ENCODE data around the gene CSK. TPM values are rescaled to one million over a fixed set of nuclear protein-coding genes. Genes with fewer than 3 reads are reported as not detected.
"Not testable (repeated sequence)": the region's sequence is repeated elsewhere in the genome, so short reads cannot be mapped to it uniquely, and the experiment has no call there.

The CSK gene
- 10 to 100 TPM; 33.1 to 45.2 (median 35.5) TPM for total RNA-seq

DNA sequence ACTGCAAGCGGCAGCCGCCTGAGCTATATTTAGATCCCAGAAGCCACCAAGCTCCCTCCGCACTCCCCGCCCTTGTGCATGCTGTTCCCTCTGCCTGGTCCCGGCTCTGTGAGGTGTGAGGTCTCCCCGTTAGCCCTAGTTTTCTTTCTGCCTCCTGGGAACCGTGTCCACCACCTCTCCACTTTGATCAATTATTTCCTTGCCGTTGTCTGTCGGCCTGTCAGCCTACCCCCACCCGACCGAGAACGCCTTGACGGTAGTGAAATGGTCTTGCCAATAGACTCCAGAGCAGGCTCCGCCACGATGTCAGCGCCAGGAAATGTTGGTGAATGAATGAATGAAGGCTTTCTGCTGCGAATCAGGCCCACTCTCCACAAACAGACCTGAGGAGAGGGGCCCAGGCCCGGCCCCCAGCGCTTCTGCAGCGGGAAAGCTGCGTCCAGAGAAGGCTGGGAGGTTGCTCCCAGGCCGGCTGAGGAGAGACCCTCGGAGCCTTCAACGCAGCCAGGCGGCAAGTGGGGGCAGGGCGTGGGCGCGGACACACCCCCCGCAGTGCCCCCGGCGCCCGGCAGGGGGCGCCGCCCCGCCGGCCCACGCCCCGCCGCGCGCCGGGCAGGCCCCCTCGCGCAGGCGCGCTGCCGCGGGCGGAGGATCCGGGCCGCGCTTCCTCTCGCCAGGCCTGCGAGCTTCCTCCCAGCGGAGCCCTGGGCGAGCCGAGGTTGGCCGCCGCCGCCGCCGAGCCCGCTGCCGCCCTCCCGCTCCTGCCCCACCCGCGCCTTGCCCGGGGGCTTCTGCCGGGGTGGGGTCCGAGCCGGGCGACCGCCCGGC, at the start of gene CSK:
CSK (plus strand) TSS at position 650 of the 828 bp plus-strand sequence. CDS start 16,218 bp downstream, outside the sequence.
- peak within 1 kb of the TSS; percentile 94 for H3K27ac ChIP-seq
- peak within 1 kb of the TSS; percentile 84 for H3K4me3 ChIP-seq
- H3K36me3 ChIP-seq, result no peaks in the 10 kb centered on the region
- H3K4me1 ChIP-seq, result peaks cover 73% of the 10 kb centered on the region
- H3K27me3 ChIP-seq, result no peaks in the 10 kb centered on the region
- 2% methylated on average over 16 of the region's 74 CpGs for WGBS
- DNase-seq (ENCODE audit: low spot score in 2 of 2), result no peak
- TF ChIP-seq POLR2AphosphoS5 (IDR thresholded peaks at IDR 0.05) (no peak), EP300 (IDR thresholded peaks at IDR 0.05) (no peak), POLR2A (IDR thresholded peaks at IDR 0.05) (peak in 1 of 2 donors; percentile 71)
- TF ChIP-seq, protein P1, sequence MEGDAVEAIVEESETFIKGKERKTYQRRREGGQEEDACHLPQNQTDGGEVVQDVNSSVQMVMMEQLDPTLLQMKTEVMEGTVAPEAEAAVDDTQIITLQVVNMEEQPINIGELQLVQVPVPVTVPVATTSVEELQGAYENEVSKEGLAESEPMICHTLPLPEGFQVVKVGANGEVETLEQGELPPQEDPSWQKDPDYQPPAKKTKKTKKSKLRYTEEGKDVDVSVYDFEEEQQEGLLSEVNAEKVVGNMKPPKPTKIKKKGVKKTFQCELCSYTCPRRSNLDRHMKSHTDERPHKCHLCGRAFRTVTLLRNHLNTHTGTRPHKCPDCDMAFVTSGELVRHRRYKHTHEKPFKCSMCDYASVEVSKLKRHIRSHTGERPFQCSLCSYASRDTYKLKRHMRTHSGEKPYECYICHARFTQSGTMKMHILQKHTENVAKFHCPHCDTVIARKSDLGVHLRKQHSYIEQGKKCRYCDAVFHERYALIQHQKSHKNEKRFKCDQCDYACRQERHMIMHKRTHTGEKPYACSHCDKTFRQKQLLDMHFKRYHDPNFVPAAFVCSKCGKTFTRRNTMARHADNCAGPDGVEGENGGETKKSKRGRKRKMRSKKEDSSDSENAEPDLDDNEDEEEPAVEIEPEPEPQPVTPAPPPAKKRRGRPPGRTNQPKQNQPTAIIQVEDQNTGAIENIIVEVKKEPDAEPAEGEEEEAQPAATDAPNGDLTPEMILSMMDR (IDR thresholded peaks at IDR 0.05), result peak; percentile 8 to 68
- no peaks in the 10 kb centered on the region for H3K9me3 ChIP-seq

DNA sequence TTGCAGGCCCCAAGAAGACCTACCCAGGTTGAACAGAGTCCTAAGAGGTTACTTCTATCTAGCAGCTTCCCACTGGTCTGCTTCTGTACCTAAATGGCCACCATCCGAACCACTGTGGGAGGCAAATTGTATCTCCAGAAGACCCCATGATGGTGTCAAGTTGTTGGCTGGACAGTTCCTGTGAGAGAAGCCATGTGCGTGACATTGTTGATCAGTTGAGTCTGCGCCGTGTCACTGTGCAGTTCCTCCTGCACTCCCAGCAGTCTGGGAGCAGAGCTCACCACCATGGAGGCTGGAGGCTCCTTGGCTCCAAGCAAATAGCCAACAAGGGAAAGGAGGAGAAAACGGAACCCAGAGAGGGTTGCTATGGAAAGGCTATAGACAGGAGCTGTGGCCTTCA, 49.0 kb upstream of the CSK start:
- TF ChIP-seq EP300 (IDR thresholded peaks at IDR 0.05) (no peak), POLR2A (IDR thresholded peaks at IDR 0.05) (no peak), POLR2AphosphoS5 (IDR thresholded peaks at IDR 0.05) (no peak)
- TF ChIP-seq, protein P1 (IDR thresholded peaks at IDR 0.05), result no peak
- H3K4me3 ChIP-seq, result no peak overlapping the region
- no peaks in the 10 kb centered on the region for H3K36me3 ChIP-seq
- H3K27me3 ChIP-seq, result peaks cover 77% of the 10 kb centered on the region
- H3K27ac ChIP-seq, result no peak overlapping the region
- WGBS, result 92% methylated on average over 3 of the region's 5 CpGs
- no peaks in the 10 kb centered on the region for H3K9me3 ChIP-seq
- peak in 1 of 2 donors; percentile 5 for DNase-seq (ENCODE audit: low spot score in 2 of 2)
- no peaks in the 10 kb centered on the region for H3K4me1 ChIP-seq

DNA sequence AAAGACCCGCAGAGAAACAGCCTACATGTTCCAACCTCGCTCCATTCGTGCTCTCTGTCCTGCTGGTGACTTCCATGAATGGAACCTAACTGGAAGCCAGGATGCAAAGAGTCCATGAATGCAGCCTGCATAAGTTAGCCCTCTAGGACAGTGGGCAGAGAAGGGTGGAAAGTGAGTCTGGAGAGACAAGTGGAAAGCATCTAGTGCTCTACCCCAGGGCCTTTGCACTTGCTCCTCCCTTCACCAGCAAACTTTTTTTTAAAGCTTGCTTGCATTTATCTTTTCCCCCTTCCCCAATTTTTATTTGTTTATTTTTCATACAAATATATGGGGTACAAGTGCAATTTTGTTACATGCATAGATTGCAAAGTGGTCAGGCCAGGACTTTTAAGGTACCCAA, 48.6 kb upstream of the CSK start:
- DNase-seq (ENCODE audit: low spot score in 2 of 2), result peak in 1 of 2 donors; percentile 6
- Histone ChIP-seq H3K27ac (no peak overlapping the region), H3K27me3 (peaks cover 72% of the 10 kb centered on the region), H3K9me3 (no peaks in the 10 kb centered on the region), H3K4me1 (no peaks in the 10 kb centered on the region), H3K4me3 (no peak overlapping the region), H3K36me3 (no peaks in the 10 kb centered on the region)
- 92% methylated on average over 3 of the region's 3 CpGs for WGBS
- TF ChIP-seq POLR2AphosphoS5 (IDR thresholded peaks at IDR 0.05), result no peak

GRCh38 chr15:74735305-74735704, 46.6 kb upstream of the CSK start:
- Histone ChIP-seq H3K27me3 (peaks cover 69% of the 10 kb centered on the region), H3K36me3 (no peaks in the 10 kb centered on the region), H3K4me1 (no peaks in the 10 kb centered on the region), H3K27ac (no peak overlapping the region), H3K9me3 (no peaks in the 10 kb centered on the region), H3K4me3 (no peak overlapping the region)
- TF ChIP-seq POLR2AphosphoS5 (IDR thresholded peaks at IDR 0.05) (no peak), EP300 (IDR thresholded peaks at IDR 0.05) (no peak), POLR2A (IDR thresholded peaks at IDR 0.05) (no peak)
- TF ChIP-seq, protein P1 (IDR thresholded peaks at IDR 0.05), result no peak
- no peak for DNase-seq (ENCODE audit: low spot score in 2 of 2)
- 43% methylated on average over 3 of the region's 3 CpGs for WGBS

DNA sequence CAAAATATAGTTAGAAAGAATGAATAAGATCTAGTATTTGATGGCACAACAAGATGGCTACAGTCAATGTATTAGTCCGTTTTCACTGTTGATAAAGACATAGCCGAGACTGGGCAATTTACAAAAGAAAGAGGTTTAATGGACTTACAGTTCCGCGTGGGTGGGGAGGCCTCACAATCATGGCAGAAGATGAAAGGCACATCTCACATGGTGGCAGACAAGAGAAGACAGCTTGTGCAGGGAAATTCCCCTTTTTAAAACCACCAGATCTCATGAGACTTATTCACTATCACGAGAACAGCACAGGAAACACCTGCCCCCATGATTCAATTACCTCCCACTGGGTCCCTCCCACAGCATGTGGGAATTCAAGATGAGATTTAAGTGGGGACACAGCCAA, 43.6 kb upstream of the CSK start:
- WGBS, result 42% methylated on average over 5 of the region's 5 CpGs
- peaks cover 60% of the 10 kb centered on the region for H3K27me3 ChIP-seq
- not testable (repeated sequence) for DNase-seq (ENCODE audit: low spot score in 2 of 2); H3K36me3 ChIP-seq; H3K9me3 ChIP-seq; H3K27ac ChIP-seq; H3K4me3 ChIP-seq; H3K4me1 ChIP-seq

GRCh38 chr15:74742422-74742821, 39.5 kb upstream of the CSK start:
- no peak for DNase-seq (ENCODE audit: low spot score in 2 of 2)
- Histone ChIP-seq H3K36me3 (no peaks in the 10 kb centered on the region), H3K9me3 (no peaks in the 10 kb centered on the region), H3K4me1 (no peaks in the 10 kb centered on the region), H3K4me3 (no peak overlapping the region), H3K27ac (no peak overlapping the region), H3K27me3 (peaks cover 32% of the 10 kb centered on the region)
- 84% methylated on average over 5 of the region's 5 CpGs for WGBS
- no peak for TF ChIP-seq POLR2A (IDR thresholded peaks at IDR 0.05)
- TF ChIP-seq, protein P1 (IDR thresholded peaks at IDR 0.05), result no peak
- TF ChIP-seq POLR2AphosphoS5 (IDR thresholded peaks at IDR 0.05), result no peak
- TF ChIP-seq EP300 (IDR thresholded peaks at IDR 0.05), result no peak
